ENCODE data around the gene C5orf46. TPM values are rescaled to one million over a fixed set of nuclear protein-coding genes. Genes with fewer than 3 reads are reported as not detected.
"Not testable (repeated sequence)": the region's sequence is repeated elsewhere in the genome, so short reads cannot be mapped to it uniquely, and the experiment has no call there.

C5orf46 gene
- total RNA-seq, 1 donor from 2014 or later: not detected

DNA sequence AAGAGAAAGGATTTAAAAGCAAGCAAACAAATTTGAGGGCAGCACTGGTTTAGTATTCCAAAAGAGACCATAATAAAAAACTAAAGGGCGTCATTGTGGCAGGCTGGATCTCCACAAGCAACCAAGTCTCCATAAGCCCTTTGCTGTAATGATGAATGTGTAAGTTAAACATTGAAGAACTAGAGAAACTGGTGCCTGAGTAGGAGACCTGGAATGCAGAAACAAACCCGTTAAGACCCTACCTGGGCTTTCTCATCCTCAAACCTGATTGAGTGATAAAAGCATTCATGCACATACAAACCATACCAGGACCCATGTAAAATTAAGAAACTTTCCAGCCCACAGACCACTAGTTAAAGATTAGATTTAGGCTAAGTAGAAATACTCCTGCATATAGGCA lies 29.7 kb downstream of the C5orf46 start:
- H3K4me3 ChIP-seq (ENCODE audit: low read length in 3 of 3): no peak overlapping the region
- H3K9me3 ChIP-seq (ENCODE audit: control insufficient read depth in 3 of 3, low read length in 3 of 3): no peaks in the 10 kb centered on the region
- no peaks in the 10 kb centered on the region for H3K27me3 ChIP-seq (ENCODE audit: control insufficient read depth in 3 of 3, insufficient read depth in 3 of 3, low read length in 3 of 3)
- H3K36me3 ChIP-seq (ENCODE audit: control insufficient read depth in 3 of 3, insufficient read depth in 3 of 3, low read length in 3 of 3): no peaks in the 10 kb centered on the region
- H3K9ac ChIP-seq (ENCODE audit: low read depth in 1 of 3, low read length in 3 of 3): no peak overlapping the region
- H3K27ac ChIP-seq (ENCODE audit: low read depth, low read length): no peak overlapping the region
- no peaks in the 10 kb centered on the region for H3K4me1 ChIP-seq (ENCODE audit: control insufficient read depth in 3 of 3, insufficient read depth in 3 of 3, low read length in 3 of 3)

DNA sequence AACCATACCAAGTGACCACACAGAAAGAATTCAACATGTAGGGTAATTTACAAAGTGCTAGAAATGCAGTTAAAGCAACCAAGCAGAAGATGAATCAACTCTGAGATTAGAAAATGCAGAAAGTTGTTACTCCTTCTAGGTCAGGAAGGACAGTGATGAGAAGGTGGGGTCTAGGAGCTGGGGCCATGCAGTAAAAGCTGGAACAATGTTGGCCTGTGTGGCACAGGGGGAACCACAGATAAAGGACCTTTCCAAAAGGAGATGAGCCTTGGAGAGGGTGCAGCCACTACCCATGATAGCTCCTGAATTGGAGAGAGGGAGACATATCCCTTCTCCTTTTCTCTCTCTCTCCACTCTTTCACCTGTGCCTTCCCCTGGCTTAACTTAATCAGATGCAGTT lies 30.2 kb downstream of the C5orf46 start:
- Histone ChIP-seq H3K9me3 (ENCODE audit: control insufficient read depth in 3 of 3, low read length in 3 of 3) (no peaks in the 10 kb centered on the region), H3K27ac (ENCODE audit: low read depth, low read length) (no peak overlapping the region), H3K4me3 (ENCODE audit: low read length in 3 of 3) (no peak overlapping the region), H3K9ac (ENCODE audit: low read depth in 1 of 3, low read length in 3 of 3) (no peak overlapping the region), H3K4me1 (ENCODE audit: control insufficient read depth in 3 of 3, insufficient read depth in 3 of 3, low read length in 3 of 3) (no peaks in the 10 kb centered on the region), H3K36me3 (ENCODE audit: control insufficient read depth in 3 of 3, insufficient read depth in 3 of 3, low read length in 3 of 3) (no peaks in the 10 kb centered on the region), H3K27me3 (ENCODE audit: control insufficient read depth in 3 of 3, insufficient read depth in 3 of 3, low read length in 3 of 3) (no peaks in the 10 kb centered on the region)

DNA sequence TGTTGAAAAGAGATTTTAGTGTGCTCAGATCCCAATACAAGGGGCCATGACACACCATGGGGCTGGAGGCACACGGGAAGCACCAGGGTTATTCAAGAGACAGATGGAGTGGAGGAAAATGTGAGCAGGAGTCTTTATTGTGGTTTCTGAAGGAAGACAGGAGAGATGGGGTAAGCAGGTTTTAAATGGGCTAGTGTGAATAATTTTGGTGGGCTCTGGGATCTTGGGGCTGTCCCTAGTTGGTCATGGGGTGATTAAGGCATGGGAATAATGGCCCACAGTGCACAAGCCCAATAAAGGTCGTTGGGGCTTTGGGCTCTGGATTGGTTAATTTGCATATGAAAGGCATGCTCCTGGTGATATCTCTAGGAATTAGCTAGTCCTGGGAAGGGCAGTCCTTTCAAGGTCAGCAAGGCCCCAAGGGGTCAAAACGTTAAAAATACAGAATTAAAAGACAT lies 31.4 kb downstream of the C5orf46 start:
- H3K9ac ChIP-seq (ENCODE audit: low read depth in 1 of 3, low read length in 3 of 3): no peak overlapping the region
- H3K36me3 ChIP-seq (ENCODE audit: control insufficient read depth in 3 of 3, insufficient read depth in 3 of 3, low read length in 3 of 3): no peaks in the 10 kb centered on the region
- no peaks in the 10 kb centered on the region for H3K4me1 ChIP-seq (ENCODE audit: control insufficient read depth in 3 of 3, insufficient read depth in 3 of 3, low read length in 3 of 3)
- H3K4me3 ChIP-seq (ENCODE audit: low read length in 3 of 3): no peak overlapping the region
- no peak overlapping the region for H3K27ac ChIP-seq (ENCODE audit: low read depth, low read length)
- H3K9me3 ChIP-seq (ENCODE audit: control insufficient read depth in 3 of 3, low read length in 3 of 3): no peaks in the 10 kb centered on the region
- no peaks in the 10 kb centered on the region for H3K27me3 ChIP-seq (ENCODE audit: control insufficient read depth in 3 of 3, insufficient read depth in 3 of 3, low read length in 3 of 3)

DNA sequence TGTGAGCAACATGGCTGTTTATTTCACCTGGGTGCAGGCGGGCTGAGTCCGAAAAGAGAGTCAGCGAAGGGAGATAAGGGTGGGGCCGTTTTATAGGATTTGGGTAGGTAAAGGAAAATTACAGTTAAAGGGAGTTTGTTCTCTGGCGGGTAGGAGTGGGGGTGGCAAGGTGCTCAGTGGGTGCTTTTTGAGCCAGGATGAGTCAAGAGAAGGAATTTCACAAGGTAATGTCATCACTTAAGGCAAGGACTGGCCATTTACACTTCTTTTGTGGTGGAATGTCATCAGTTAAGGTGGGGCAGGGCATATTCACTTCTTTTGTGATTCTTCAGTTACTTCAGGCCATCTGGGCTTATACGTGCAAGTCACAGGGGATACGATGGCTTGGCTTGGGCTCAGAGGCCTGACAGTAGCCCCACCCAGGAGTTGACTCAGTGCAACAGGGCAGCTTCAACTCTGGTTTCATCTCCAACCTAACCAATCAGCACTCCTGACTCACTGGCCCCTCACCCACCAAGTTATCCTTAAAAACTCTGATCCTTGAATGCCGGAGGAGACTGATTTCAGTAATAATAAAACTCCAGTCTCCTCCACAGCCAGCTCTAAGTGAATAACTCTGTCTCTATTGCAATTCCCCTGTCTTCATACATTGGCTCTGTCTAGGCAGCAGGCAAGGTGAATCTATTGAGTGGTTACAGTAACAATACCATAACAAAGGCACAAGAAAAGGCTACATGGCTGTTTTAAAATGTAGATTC lies 32.0 kb downstream of the C5orf46 start:
- not testable (repeated sequence) for H3K27me3 ChIP-seq (ENCODE audit: control insufficient read depth in 3 of 3, insufficient read depth in 3 of 3, low read length in 3 of 3); H3K9me3 ChIP-seq (ENCODE audit: control insufficient read depth in 3 of 3, low read length in 3 of 3); H3K4me1 ChIP-seq (ENCODE audit: control insufficient read depth in 3 of 3, insufficient read depth in 3 of 3, low read length in 3 of 3); H3K4me3 ChIP-seq (ENCODE audit: low read length in 3 of 3); H3K36me3 ChIP-seq (ENCODE audit: control insufficient read depth in 3 of 3, insufficient read depth in 3 of 3, low read length in 3 of 3); H3K27ac ChIP-seq (ENCODE audit: low read depth, low read length); H3K9ac ChIP-seq (ENCODE audit: low read depth in 1 of 3, low read length in 3 of 3)

- not testable (repeated sequence) for H3K9me3 ChIP-seq (ENCODE audit: control insufficient read depth in 3 of 3, low read length in 3 of 3); H3K27me3 ChIP-seq (ENCODE audit: control insufficient read depth in 3 of 3, insufficient read depth in 3 of 3, low read length in 3 of 3); H3K4me1 ChIP-seq (ENCODE audit: control insufficient read depth in 3 of 3, insufficient read depth in 3 of 3, low read length in 3 of 3); H3K4me3 ChIP-seq (ENCODE audit: low read length in 3 of 3); H3K27ac ChIP-seq (ENCODE audit: low read depth, low read length); H3K36me3 ChIP-seq (ENCODE audit: control insufficient read depth in 3 of 3, insufficient read depth in 3 of 3, low read length in 3 of 3); H3K9ac ChIP-seq (ENCODE audit: low read depth in 1 of 3, low read length in 3 of 3)
Observed at GRCh38 chr5:147872744-147873435, 33.4 kb downstream of the C5orf46 start.

- H3K9ac ChIP-seq (ENCODE audit: low read depth in 1 of 3, low read length in 3 of 3); H3K36me3 ChIP-seq (ENCODE audit: control insufficient read depth in 3 of 3, insufficient read depth in 3 of 3, low read length in 3 of 3); H3K4me3 ChIP-seq (ENCODE audit: low read length in 3 of 3); H3K4me1 ChIP-seq (ENCODE audit: control insufficient read depth in 3 of 3, insufficient read depth in 3 of 3, low read length in 3 of 3); H3K27ac ChIP-seq (ENCODE audit: low read depth, low read length); H3K9me3 ChIP-seq (ENCODE audit: control insufficient read depth in 3 of 3, low read length in 3 of 3); H3K27me3 ChIP-seq (ENCODE audit: control insufficient read depth in 3 of 3, insufficient read depth in 3 of 3, low read length in 3 of 3): not testable (repeated sequence)
Observed at GRCh38 chr5:147871980-147872549, 34.3 kb downstream of the C5orf46 start.

DNA sequence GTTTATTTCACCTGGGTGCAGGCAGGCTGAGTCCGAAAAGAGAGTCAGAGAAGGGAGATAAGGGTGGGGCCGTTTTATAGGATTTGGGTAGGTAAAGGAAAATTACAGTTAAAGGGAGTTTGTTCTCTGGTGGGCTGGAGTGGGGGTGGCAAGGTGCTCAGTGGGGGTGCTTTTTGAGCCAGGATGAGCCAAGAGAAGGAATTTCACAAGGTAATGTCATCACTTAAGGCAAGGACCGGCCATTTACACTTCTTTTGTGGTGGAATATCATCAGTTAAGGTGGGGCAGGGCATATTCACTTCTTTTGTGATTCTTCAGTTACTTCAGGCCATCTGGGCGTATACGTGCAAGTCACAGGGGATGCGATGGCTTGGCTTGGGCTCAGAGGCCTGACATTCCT lies 36.4 kb downstream of the C5orf46 start:
- H3K27me3 ChIP-seq (ENCODE audit: control insufficient read depth in 3 of 3, insufficient read depth in 3 of 3, low read length in 3 of 3); H3K9me3 ChIP-seq (ENCODE audit: control insufficient read depth in 3 of 3, low read length in 3 of 3); H3K4me1 ChIP-seq (ENCODE audit: control insufficient read depth in 3 of 3, insufficient read depth in 3 of 3, low read length in 3 of 3); H3K27ac ChIP-seq (ENCODE audit: low read depth, low read length); H3K9ac ChIP-seq (ENCODE audit: low read depth in 1 of 3, low read length in 3 of 3); H3K36me3 ChIP-seq (ENCODE audit: control insufficient read depth in 3 of 3, insufficient read depth in 3 of 3, low read length in 3 of 3); H3K4me3 ChIP-seq (ENCODE audit: low read length in 3 of 3): not testable (repeated sequence)

DNA sequence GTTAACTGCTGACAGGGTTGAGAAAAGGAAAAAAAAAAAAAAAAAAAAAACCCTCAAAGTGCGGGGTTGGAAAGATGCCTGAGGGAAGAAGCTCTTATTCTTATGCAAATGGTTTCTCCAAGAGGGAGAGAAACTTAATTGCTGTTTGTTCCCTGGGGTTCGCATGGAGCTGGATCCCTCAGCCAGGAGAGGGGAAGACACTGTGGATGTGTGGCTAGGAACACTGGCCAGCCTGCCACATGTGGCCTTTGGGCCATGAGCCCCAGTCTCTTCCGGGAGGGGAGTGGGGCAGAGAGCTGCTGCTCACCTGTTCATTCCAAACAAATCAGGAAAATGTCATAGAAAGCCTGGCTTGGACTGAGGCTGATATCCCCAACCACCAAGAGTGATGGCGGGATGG lies 37.2 kb downstream of the C5orf46 start:
- Histone ChIP-seq H3K4me1 (ENCODE audit: control insufficient read depth in 3 of 3, insufficient read depth in 3 of 3, low read length in 3 of 3) (no peaks in the 10 kb centered on the region), H3K36me3 (ENCODE audit: control insufficient read depth in 3 of 3, insufficient read depth in 3 of 3, low read length in 3 of 3) (no peaks in the 10 kb centered on the region), H3K4me3 (ENCODE audit: low read length in 3 of 3) (no peak overlapping the region), H3K27ac (ENCODE audit: low read depth, low read length) (no peak overlapping the region), H3K9ac (ENCODE audit: low read depth in 1 of 3, low read length in 3 of 3) (no peak overlapping the region), H3K9me3 (ENCODE audit: control insufficient read depth in 3 of 3, low read length in 3 of 3) (no peaks in the 10 kb centered on the region), H3K27me3 (ENCODE audit: control insufficient read depth in 3 of 3, insufficient read depth in 3 of 3, low read length in 3 of 3) (no peaks in the 10 kb centered on the region)

GRCh38 chr5:147863454-147864158 lies 42.7 kb downstream of the C5orf46 start:
- H3K4me1 ChIP-seq (ENCODE audit: control insufficient read depth in 3 of 3, insufficient read depth in 3 of 3, low read length in 3 of 3): no peaks in the 10 kb centered on the region

DNA sequence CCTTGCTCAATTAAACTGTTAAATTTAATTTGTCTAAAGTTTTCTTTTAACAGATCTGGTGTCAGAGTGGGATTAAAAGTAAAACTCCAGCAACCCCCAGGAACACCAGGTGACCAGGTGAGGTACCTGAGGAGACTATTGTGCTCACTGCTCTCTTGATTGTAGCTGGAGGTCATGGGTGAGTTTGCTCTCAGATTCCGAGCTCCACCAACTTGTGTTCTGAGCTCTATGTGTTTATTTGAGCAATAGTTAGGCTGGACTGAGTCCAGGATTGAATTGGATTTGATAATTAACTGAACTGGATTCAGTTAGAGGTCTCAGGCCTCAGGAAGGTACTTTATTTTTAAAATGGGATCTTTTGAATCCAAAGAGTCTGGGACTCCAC lies 45.7 kb downstream of the C5orf46 start:
- H3K9ac ChIP-seq (ENCODE audit: low read depth in 1 of 3, low read length in 3 of 3): no peak overlapping the region
- no peaks in the 10 kb centered on the region for H3K9me3 ChIP-seq (ENCODE audit: control insufficient read depth in 3 of 3, low read length in 3 of 3)
- H3K27ac ChIP-seq (ENCODE audit: low read depth, low read length): no peak overlapping the region
- H3K4me1 ChIP-seq (ENCODE audit: control insufficient read depth in 3 of 3, insufficient read depth in 3 of 3, low read length in 3 of 3): no peaks in the 10 kb centered on the region
- no peaks in the 10 kb centered on the region for H3K36me3 ChIP-seq (ENCODE audit: control insufficient read depth in 3 of 3, insufficient read depth in 3 of 3, low read length in 3 of 3)
- no peaks in the 10 kb centered on the region for H3K27me3 ChIP-seq (ENCODE audit: control insufficient read depth in 3 of 3, insufficient read depth in 3 of 3, low read length in 3 of 3)
- H3K4me3 ChIP-seq (ENCODE audit: low read length in 3 of 3): no peak overlapping the region

More at GRCh38 chr5:147863454-147864158, 42.7 kb downstream of the C5orf46 start:
- Histone ChIP-seq H3K36me3 (ENCODE audit: control insufficient read depth in 3 of 3, insufficient read depth in 3 of 3, low read length in 3 of 3) (no peaks in the 10 kb centered on the region), H3K9me3 (ENCODE audit: control insufficient read depth in 3 of 3, low read length in 3 of 3) (no peaks in the 10 kb centered on the region), H3K4me3 (ENCODE audit: low read length in 3 of 3) (no peak overlapping the region), H3K9ac (ENCODE audit: low read depth in 1 of 3, low read length in 3 of 3) (no peak overlapping the region), H3K27me3 (ENCODE audit: control insufficient read depth in 3 of 3, insufficient read depth in 3 of 3, low read length in 3 of 3) (no peaks in the 10 kb centered on the region), H3K27ac (ENCODE audit: low read depth, low read length) (no peak overlapping the region)

Measured in skeletal muscle tissue (tissue), 4 donors.